AG04449 (cell line): ENCODE results near the gene ARHGAP15.

ENCODE experiments used
- CTCF ChIA-PET: fragments of 350-600 bp; formaldehyde crosslinking; extraction: SDS; loops from one replicate; lab custom pipeline; 2021; ENCODE audit warnings: antibody characterized with exemption; lab: Yijun Ruan, JAX
- POLR2A ChIA-PET: fragments of 400-600, 350-600 bp; formaldehyde crosslinking; extraction: SDS; loops from one replicate; lab custom pipeline; 2020; ENCODE audit warnings: antibody characterized with exemption, inconsistent platforms; lab: Yijun Ruan, JAX
- DNase-seq: peaks from one replicate; pipeline ENCODE4 v3.0.0-alpha.2; 2010; ENCODE audit warnings: low read depth, low spot score
- H3K4me3 ChIP-seq: 2 replicates; pipeline ENCODE4 v1.5.1; 2011; ENCODE audit warnings: low read depth, mild to moderate bottlenecking, control low read depth, low read length
- CTCF ChIP-seq: IDR thresholded peaks from one replicate; pipeline ENCODE4 v1.5.1; 2011; ENCODE audit warnings: mild to moderate bottlenecking, moderate library complexity, low read length, control low read depth, inconsistent platforms; ENCODE audit not compliant: insufficient read depth; ENCODE audit errors: missing control alignments

Gene ARHGAP15

GRCh38 chr2:143469323-143469722 lies 340.1 kb downstream of the ARHGAP15 start:
- H3K4me3 ChIP-seq, result no peak overlapping the region
- TF ChIP-seq CTCF, result no peak
- CTCF ChIA-PET, result no interaction called here
- DNase-seq, result no peak
- POLR2A ChIA-PET, result no interaction called here

- no peak for TF ChIP-seq CTCF
- no peak for DNase-seq
- CTCF ChIA-PET, result no interaction called here
- POLR2A ChIA-PET, result no interaction called here
- H3K4me3 ChIP-seq, result no peak overlapping the region
Observed at GRCh38 chr2:143471550-143471949, 342.3 kb downstream of the ARHGAP15 start.

- no peak for DNase-seq
- no peak overlapping the region for H3K4me3 ChIP-seq
- CTCF ChIA-PET, result no interaction called here
- TF ChIP-seq CTCF, result no peak
- POLR2A ChIA-PET, result no interaction called here
Observed at GRCh38 chr2:143473216-143473615, 344.0 kb downstream of the ARHGAP15 start.

- no peak for DNase-seq
- ChIA-PET POLR2A (no interaction called here), CTCF (no interaction called here)
- no peak overlapping the region for H3K4me3 ChIP-seq
- no peak for TF ChIP-seq CTCF
Observed at GRCh38 chr2:143473820-143474219, 344.6 kb downstream of the ARHGAP15 start.

- TF ChIP-seq CTCF, result no peak
- no peak overlapping the region for H3K4me3 ChIP-seq
- POLR2A ChIA-PET, result no interaction called here
- DNase-seq, result no peak
- CTCF ChIA-PET, result interaction anchor here (1.2 kb wide), 1 partner anchor 15 kb away, joined by 3 read pairs; no protein-coding TSS in a partner anchor
Observed at GRCh38 chr2:143474586-143474985, 345.4 kb downstream of the ARHGAP15 start.

GRCh38 chr2:143475041-143475776 lies 346.0 kb downstream of the ARHGAP15 start:
- H3K4me3 ChIP-seq, result no peak overlapping the region
- ChIA-PET POLR2A (no interaction called here), CTCF (interaction anchor here (1.2 kb wide), 1 partner anchor 14 kb away, joined by 3 read pairs; no protein-coding TSS in a partner anchor)
- no peak for TF ChIP-seq CTCF
- DNase-seq, result no peak
